HG02642 (cell line): ENCODE results near the gene NEXMIF.
"Not testable (repeated sequence)": the region's sequence is repeated elsewhere in the genome, so short reads cannot be mapped to it uniquely, and the experiment has no call there.

Experiments
- ATAC-seq: cut with Tn5 transposase; IDR thresholded peaks from one replicate; pipeline ENCODE4 v1.9.1; 2021; ENCODE audit warnings: mild to moderate bottlenecking; ENCODE audit not compliant: unreplicated experiment, poor library complexity

The NEXMIF gene

DNA sequence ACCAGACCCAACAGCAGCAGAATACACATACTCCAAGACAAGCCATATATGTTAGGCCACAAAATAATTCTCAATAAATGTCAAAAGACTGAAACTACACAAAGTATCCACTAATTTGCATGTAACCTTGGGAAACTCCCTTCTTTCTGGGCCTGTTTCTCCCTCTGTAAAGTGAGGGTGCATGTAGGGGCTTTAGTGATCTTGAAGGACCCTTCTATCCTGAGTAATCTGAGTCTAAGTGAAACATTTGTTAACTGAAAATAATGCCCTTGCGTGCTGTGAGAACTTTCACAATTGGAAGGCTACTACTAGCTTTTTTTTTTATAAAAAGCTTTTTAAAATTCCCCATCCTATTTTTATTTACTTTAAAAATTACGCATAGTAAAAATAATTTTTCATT is 125.2 kb downstream of the NEXMIF start:
- ATAC-seq = no peak

DNA sequence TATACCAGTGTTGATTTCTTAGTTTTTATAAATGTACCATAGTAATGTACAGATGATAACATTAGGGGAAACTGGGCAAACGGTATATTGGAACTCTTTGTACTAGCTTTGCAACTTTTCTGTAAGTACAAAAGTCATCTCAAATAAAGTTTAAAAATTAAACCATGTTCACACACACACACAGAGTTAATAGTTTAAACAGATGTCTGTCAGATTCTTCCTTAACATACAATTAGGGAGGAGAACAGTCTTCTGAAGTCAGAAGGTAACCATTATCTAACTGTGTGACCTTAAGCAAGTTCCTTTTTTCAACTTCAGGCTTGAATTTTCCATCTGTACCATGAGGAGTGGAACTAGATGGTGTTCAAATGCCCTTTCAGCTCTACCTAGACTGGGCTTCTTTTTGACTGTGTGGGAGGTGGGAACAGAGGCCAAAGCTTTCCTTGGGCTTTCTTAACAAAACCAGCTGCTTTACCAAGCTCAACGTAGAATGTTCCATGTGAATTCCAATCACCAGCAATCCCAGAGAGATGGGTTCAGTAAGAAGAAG is 127.8 kb downstream of the NEXMIF start:
- no peak for ATAC-seq

DNA sequence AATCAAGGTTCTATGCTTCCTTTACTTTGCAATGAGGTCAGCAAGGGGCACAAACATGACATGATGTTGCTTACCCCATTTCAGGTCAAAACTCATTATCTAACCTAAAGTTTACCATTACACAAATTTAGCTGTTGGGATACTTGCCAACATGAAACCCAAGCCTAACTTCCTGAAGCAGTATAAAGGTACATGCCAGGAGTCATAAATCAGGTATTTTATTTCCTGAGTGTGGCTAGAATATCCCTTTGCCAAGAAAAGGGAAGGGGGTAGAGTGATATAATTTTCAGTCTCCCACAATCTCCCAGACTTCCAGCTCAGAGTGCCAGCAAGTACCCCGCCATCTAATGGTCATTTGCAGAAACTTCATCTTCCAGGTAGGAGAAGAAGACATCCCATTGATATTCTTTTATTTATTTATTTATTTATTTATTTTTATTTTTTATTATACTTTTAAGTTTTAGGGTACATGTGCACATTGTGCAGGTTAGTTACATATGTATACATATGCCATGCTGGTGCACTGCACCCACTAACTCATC is 136.6 kb downstream of the NEXMIF start:
- ATAC-seq = no peak

DNA sequence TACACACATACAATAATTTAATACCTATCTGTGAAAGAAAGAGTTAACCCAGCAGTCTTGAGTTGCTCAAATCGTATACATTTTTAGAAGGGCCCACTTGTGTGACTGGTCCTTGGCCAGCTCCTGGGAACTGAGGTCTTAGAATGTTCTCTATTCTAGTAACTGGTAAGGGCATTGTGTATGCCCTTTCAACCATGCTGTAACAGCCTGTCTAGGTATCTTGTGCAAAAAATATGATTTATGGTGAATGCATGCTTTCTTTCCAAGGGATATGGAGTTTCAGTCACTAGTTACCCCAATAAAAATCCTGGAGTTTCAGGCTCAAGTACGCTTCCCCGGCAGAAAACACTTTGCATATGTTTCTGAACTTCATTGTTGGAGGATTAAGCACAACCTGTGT is 140.6 kb downstream of the NEXMIF start:
- ATAC-seq = no peak

DNA sequence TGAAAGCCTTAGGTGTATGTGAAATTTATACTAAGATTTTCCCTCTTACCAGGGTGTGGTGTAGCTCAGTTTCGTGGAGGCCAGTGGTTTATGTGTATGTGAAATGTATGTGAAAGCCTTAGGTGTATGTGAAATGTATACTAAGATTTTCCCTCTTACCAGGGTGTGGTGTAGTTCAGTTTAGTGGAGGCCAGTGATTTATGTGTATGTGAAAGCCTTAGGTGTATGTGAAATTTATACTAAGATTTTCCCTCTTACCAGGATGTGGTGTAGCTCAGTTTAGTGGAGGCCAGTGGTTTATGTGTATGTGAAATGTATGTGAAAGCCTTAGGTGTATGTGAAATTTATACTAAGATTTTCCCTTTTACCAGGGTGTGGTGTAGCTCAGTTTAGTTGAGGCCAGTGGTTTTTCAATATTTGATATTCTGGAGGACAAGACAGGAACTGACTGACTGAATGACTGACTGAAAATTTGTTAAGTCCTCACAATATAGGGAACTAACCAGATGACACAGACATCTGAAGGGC is 143.7 kb downstream of the NEXMIF start:
- peak; percentile 62 for ATAC-seq

DNA sequence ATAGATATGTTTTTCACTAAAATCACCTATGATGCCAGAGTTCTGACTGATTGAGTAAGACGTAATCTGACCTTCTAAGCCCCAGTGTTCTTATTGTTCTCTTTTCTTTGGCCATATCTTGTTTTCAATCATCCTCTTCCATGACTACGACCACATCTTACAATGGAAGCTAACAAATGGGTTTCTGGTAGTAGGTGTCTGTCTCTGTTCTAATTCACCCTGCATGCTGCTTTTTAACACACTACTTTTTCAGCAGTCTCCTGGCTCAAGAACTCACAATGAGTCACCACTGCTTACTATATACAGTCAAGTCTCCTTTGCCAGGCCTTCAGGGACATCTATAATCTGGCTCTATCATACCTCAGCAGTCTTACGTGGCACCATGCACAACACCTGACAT is 146.1 kb downstream of the NEXMIF start:
- no peak for ATAC-seq

DNA sequence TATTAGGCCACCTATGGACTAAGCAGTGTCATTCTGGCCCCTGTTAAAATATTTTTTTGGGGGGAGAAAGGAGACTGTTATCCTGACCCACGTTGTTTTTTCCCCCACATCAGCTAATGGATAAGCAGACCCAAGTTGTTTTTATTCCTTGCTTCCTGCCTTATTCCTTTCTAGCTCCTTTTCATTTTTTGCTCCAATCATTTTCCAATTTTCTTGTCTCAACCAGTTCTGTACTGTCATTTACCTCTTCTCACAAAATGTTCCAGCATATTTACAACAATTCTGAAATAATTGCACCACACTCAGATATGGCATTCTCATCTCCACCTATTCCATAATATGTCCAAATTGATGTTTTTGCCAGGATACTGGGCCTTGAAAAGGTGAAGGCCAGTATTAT is 150.3 kb downstream of the NEXMIF start:
- no peak for ATAC-seq

DNA sequence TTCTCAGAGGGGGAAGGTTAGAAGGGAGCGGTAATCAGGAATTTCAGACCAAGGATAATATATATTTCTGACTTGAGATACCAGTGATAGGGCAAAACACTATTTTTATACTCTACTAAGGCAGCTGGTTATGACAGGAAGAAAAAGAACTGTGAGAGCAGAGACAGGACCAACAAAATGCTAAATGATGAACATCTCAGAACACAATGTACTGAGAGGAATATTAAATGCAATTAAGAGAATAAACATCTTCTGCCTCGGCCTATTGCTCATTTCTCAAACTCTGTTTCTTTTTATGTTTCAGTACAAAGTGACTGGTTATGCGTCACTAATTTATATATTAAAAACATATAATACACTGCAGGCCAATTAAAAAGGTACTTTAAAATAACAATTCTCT is 188.8 kb downstream of the NEXMIF start:
- ATAC-seq = no peak

DNA sequence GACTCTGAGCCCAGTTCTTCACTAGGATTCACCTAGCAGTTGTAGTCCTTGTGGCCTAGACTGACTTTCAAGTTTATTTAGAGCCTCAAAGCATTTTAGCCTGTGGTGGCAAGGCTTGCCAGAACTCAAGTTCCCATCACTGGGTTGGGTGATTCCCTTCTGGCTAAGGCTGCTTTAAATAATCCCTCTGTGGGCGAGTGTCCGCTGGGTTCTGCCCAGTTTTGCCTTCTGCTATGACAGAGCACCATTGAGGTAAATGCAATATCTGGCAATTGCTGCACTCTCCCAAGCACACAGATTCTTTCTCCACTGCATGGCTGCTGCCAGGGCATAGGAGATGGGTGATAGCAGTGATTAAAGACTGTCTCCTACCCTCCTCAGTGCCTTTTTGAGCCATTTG is 220.0 kb downstream of the NEXMIF start:
- no peak for ATAC-seq

DNA sequence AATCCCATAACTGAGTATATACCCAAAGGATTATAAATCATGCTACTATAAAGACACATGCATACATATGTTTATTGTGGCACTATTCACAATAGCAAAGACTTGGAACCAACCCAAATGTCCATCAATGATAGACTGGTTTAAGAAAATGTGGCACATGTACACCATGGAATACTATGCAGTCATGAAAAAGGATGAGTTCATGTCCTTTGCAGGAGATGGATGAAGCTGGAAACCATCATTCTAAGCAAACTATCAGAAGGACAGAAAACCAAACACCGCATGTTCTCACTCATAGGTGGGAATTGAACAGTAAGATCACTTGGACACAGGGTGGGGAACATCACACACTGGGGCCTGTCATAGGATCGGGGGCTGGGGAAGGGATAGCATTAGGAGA is 223.9 kb downstream of the NEXMIF start:
- not testable (repeated sequence) for ATAC-seq

DNA sequence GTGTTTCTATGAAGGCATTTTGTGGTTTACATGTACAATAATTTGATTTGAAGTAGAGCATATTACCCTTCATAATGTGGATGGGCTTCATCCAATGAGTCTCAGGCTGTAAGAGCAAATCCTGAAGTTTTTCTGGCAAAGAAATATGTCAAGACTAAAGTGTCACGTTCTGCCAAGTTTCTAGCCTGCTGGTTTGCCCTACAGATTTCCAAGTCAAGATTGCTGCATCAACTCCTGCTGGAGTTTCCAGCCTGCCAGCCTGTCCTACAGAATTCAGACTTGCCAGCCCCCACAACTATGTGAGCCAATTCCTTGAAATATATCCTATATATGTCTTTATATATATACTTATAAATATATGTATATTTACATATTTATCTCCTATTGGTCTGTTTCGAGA is 240.8 kb downstream of the NEXMIF start:
- ATAC-seq = no peak
